ENCODE measurements around the gene ADAMTS17. TPM values are rescaled to one million over a fixed set of nuclear protein-coding genes. Genes with fewer than 3 reads are reported as not detected.

ADAMTS17 gene
- total and polyA plus RNA-seq, 5 donors from 2014 or later = 0.20 to 8.2 (median 0.67) TPM; not detected in 1

GRCh38 chr15:100314809-100315400, 26.9 kb downstream of the ADAMTS17 start:
- Histone ChIP-seq H3K27ac (ENCODE audit: insufficient read depth, low read length, poor library complexity, severe bottlenecking) (no peak overlapping the region), H3K27me3 (ENCODE audit: control insufficient read depth, insufficient read depth, low read length) (no peaks in the 10 kb centered on the region), H3K9me3 (ENCODE audit: control insufficient read depth in 2 of 2, low read length in 2 of 2) (no peaks in the 10 kb centered on the region), H3K4me3 (ENCODE audit: low read depth, low read length) (no peak overlapping the region), H3K4me1 (ENCODE audit: control insufficient read depth, insufficient read depth, low read length, poor library complexity, severe bottlenecking) (no peaks in the 10 kb centered on the region), H3K36me3 (ENCODE audit: control insufficient read depth, insufficient read depth, low read length) (peaks cover 4% of the 10 kb centered on the region)
- Mint-ChIP-seq H3K9me3 (peaks cover 0 to 4% (median 0%) of the 10 kb centered on the region in 7 donors), H3K27ac (no peak overlapping the region), H3K36me3 (peaks cover 27% of the 10 kb centered on the region), H3K4me1 (peaks cover 0 to 4% (median 0%) of the 10 kb centered on the region in 4 donors), H3K4me3 (peak overlapping the region in 1 of 4 donors; percentile 52), H3K27me3 (no peaks in the 10 kb centered on the region)
- no peak for ATAC-seq (ENCODE audit: low read depth in 2 of 2)
- DNase-seq = no peak

DNA sequence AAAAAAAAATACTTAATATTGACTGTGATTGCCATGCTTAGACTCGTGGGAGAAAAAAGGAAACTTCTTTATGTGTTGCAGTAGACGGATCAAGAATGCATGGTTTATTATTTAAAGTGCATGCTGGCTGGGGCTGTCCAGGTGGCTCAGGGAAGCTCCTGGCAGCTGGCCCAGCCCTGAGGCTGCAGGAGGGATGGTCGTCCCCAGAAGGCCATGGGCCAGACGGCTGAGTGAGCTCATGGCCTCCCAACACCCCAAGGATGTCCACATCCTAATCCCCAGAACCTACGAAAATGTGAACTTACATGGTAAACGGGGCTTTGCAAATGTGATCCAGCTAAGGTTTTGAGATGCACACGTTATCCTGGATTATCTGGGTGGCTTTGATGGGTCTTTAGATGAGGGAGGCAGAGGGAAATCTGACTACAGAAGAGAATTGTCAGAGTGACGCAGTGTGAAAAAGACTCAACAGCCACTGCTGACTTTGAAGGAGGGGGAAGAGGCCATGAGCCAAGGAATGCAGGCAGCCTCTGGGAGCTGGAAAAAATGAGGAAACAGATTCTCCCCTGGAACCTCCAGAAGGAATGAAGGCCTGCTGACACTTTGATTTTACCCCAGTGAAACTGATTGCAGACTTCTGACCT, 29.8 kb downstream of the ADAMTS17 start:
- Histone ChIP-seq H3K4me3 (ENCODE audit: low read depth, low read length) (no peak overlapping the region), H3K27me3 (ENCODE audit: control insufficient read depth, insufficient read depth, low read length) (no peaks in the 10 kb centered on the region), H3K9me3 (ENCODE audit: control insufficient read depth in 2 of 2, low read length in 2 of 2) (no peaks in the 10 kb centered on the region), H3K4me1 (ENCODE audit: control insufficient read depth, insufficient read depth, low read length, poor library complexity, severe bottlenecking) (no peaks in the 10 kb centered on the region), H3K36me3 (ENCODE audit: control insufficient read depth, insufficient read depth, low read length) (no peaks in the 10 kb centered on the region), H3K27ac (ENCODE audit: insufficient read depth, low read length, poor library complexity, severe bottlenecking) (no peak overlapping the region)
- Mint-ChIP-seq H3K4me1 (peaks cover 0 to 4% (median 1%) of the 10 kb centered on the region in 4 donors), H3K4me3 (no peak overlapping the region), H3K27me3 (no peaks in the 10 kb centered on the region), H3K36me3 (peaks cover 28% of the 10 kb centered on the region), H3K27ac (no peak overlapping the region), H3K9me3 (peaks cover 0 to 4% (median 0%) of the 10 kb centered on the region in 7 donors)
- ATAC-seq (ENCODE audit: low read depth in 2 of 2) = no peak
- no peak for DNase-seq

GRCh38 chr15:100311154-100311625, 30.6 kb downstream of the ADAMTS17 start:
- H3K4me1 Mint-ChIP-seq = peaks cover 0 to 4% (median 1%) of the 10 kb centered on the region in 4 donors
- no peaks in the 10 kb centered on the region for H3K9me3 ChIP-seq (ENCODE audit: control insufficient read depth in 2 of 2, low read length in 2 of 2)
- no peaks in the 10 kb centered on the region for H3K27me3 ChIP-seq (ENCODE audit: control insufficient read depth, insufficient read depth, low read length)
- H3K4me1 ChIP-seq (ENCODE audit: control insufficient read depth, insufficient read depth, low read length, poor library complexity, severe bottlenecking) = no peaks in the 10 kb centered on the region
- H3K36me3 ChIP-seq (ENCODE audit: control insufficient read depth, insufficient read depth, low read length) = no peaks in the 10 kb centered on the region
- ATAC-seq (ENCODE audit: low read depth in 2 of 2) (no peak), DNase-seq (no peak)
- H3K9me3 Mint-ChIP-seq = peaks cover 0 to 4% (median 0%) of the 10 kb centered on the region in 7 donors
- no peak overlapping the region for H3K4me3 ChIP-seq (ENCODE audit: low read depth, low read length)
- H3K27me3 Mint-ChIP-seq = no peaks in the 10 kb centered on the region
- no peak overlapping the region for H3K27ac Mint-ChIP-seq
- no peak overlapping the region for H3K27ac ChIP-seq (ENCODE audit: insufficient read depth, low read length, poor library complexity, severe bottlenecking)
- H3K4me3 Mint-ChIP-seq = no peak overlapping the region
- peaks cover 24% of the 10 kb centered on the region for H3K36me3 Mint-ChIP-seq

GRCh38 chr15:100310513-100311153, 31.1 kb downstream of the ADAMTS17 start:
- peaks cover 0 to 4% (median 0%) of the 10 kb centered on the region in 7 donors for H3K9me3 Mint-ChIP-seq
- DNase-seq (no peak), ATAC-seq (ENCODE audit: low read depth in 2 of 2) (no peak)
- Histone ChIP-seq H3K9me3 (ENCODE audit: control insufficient read depth in 2 of 2, low read length in 2 of 2) (no peaks in the 10 kb centered on the region), H3K36me3 (ENCODE audit: control insufficient read depth, insufficient read depth, low read length) (no peaks in the 10 kb centered on the region), H3K27ac (ENCODE audit: insufficient read depth, low read length, poor library complexity, severe bottlenecking) (no peak overlapping the region), H3K4me3 (ENCODE audit: low read depth, low read length) (no peak overlapping the region), H3K4me1 (ENCODE audit: control insufficient read depth, insufficient read depth, low read length, poor library complexity, severe bottlenecking) (no peaks in the 10 kb centered on the region), H3K27me3 (ENCODE audit: control insufficient read depth, insufficient read depth, low read length) (no peaks in the 10 kb centered on the region)
- peaks cover 0 to 4% (median 1%) of the 10 kb centered on the region in 4 donors for H3K4me1 Mint-ChIP-seq
- no peaks in the 10 kb centered on the region for H3K27me3 Mint-ChIP-seq
- H3K36me3 Mint-ChIP-seq = peaks cover 24% of the 10 kb centered on the region
- no peak overlapping the region for H3K27ac Mint-ChIP-seq
- H3K4me3 Mint-ChIP-seq = no peak overlapping the region

GRCh38 chr15:100310041-100310405, 31.8 kb downstream of the ADAMTS17 start:
- ATAC-seq (ENCODE audit: low read depth in 2 of 2) = no peak
- H3K36me3 Mint-ChIP-seq = peaks cover 27% of the 10 kb centered on the region
- Histone ChIP-seq H3K4me1 (ENCODE audit: control insufficient read depth, insufficient read depth, low read length, poor library complexity, severe bottlenecking) (no peaks in the 10 kb centered on the region), H3K4me3 (ENCODE audit: low read depth, low read length) (no peak overlapping the region), H3K27me3 (ENCODE audit: control insufficient read depth, insufficient read depth, low read length) (no peaks in the 10 kb centered on the region), H3K27ac (ENCODE audit: insufficient read depth, low read length, poor library complexity, severe bottlenecking) (no peak overlapping the region), H3K9me3 (ENCODE audit: control insufficient read depth in 2 of 2, low read length in 2 of 2) (no peaks in the 10 kb centered on the region), H3K36me3 (ENCODE audit: control insufficient read depth, insufficient read depth, low read length) (no peaks in the 10 kb centered on the region)
- no peak overlapping the region for H3K27ac Mint-ChIP-seq
- peaks cover 0 to 4% (median 1%) of the 10 kb centered on the region in 4 donors for H3K4me1 Mint-ChIP-seq
- no peaks in the 10 kb centered on the region for H3K27me3 Mint-ChIP-seq
- H3K4me3 Mint-ChIP-seq = no peak overlapping the region
- H3K9me3 Mint-ChIP-seq = peaks cover 0 to 4% (median 0%) of the 10 kb centered on the region in 7 donors
- no peak for DNase-seq

DNA sequence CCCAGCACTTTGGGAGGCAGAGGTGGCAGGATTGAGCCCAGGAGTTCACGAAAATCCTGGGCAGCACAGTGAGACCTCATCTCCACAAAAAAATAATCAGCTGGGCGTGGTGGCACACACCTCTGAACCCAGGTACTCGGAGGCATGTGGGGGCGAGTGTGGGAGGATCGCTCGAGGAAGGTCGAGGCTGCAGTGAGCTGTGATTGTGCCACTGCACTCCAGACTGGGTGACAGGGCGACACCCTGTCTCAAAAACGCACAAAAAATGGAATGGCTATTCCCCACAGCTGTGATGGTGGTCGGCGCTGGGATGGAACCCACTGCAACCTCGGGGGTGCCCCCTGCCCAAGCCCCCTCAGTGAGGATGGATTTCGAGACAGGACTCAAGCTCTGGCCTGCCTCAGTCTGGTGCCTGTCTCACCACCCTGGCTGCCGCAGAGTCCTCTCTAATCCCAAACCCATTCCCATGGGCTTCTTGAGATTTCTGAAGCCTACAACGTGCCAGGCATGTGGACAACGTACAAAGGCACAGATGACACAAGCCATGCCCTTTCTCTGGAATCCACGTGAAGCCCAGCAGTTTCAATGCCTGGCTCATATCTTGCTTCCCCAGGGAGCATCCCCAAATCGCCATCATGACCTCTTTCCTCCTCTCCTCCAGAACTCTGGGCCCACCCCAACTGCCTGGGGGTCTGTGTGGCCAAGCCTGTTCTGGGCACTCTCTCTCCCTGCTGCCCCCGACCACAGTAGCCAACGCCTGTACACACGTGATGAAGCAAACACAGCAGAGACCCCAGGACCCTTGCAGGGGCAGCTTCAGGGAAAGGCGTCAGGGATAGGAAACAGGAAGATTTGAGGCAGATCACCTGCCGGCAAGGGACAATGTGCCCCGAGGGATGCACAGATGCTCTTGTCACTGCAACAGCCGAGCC, 32.4 kb downstream of the ADAMTS17 start:
- H3K27me3 ChIP-seq (ENCODE audit: control insufficient read depth, insufficient read depth, low read length) = no peaks in the 10 kb centered on the region
- Mint-ChIP-seq H3K4me3 (no peak overlapping the region), H3K36me3 (peaks cover 23% of the 10 kb centered on the region), H3K9me3 (no peaks in the 10 kb centered on the region), H3K27me3 (no peaks in the 10 kb centered on the region), H3K4me1 (peaks cover 0 to 3% (median under 1%) of the 10 kb centered on the region in 4 donors), H3K27ac (no peak overlapping the region)
- H3K36me3 ChIP-seq (ENCODE audit: control insufficient read depth, insufficient read depth, low read length) = no peaks in the 10 kb centered on the region
- H3K4me1 ChIP-seq (ENCODE audit: control insufficient read depth, insufficient read depth, low read length, poor library complexity, severe bottlenecking) = no peaks in the 10 kb centered on the region
- no peak overlapping the region for H3K4me3 ChIP-seq (ENCODE audit: low read depth, low read length)
- H3K27ac ChIP-seq (ENCODE audit: insufficient read depth, low read length, poor library complexity, severe bottlenecking) = no peak overlapping the region
- ATAC-seq (ENCODE audit: low read depth in 2 of 2) = no peak
- no peaks in the 10 kb centered on the region for H3K9me3 ChIP-seq (ENCODE audit: control insufficient read depth in 2 of 2, low read length in 2 of 2)
- DNase-seq = no peak

- ATAC-seq (ENCODE audit: low read depth in 2 of 2) = no peak
Measured at GRCh38 chr15:100308608-100309007, 33.2 kb downstream of the ADAMTS17 start.

More at GRCh38 chr15:100308608-100309007, 33.2 kb downstream of the ADAMTS17 start:
- Histone ChIP-seq H3K4me1 (ENCODE audit: control insufficient read depth, insufficient read depth, low read length, poor library complexity, severe bottlenecking) (no peaks in the 10 kb centered on the region), H3K27ac (ENCODE audit: insufficient read depth, low read length, poor library complexity, severe bottlenecking) (no peak overlapping the region), H3K9me3 (ENCODE audit: control insufficient read depth in 2 of 2, low read length in 2 of 2) (no peaks in the 10 kb centered on the region), H3K36me3 (ENCODE audit: control insufficient read depth, insufficient read depth, low read length) (no peaks in the 10 kb centered on the region), H3K27me3 (ENCODE audit: control insufficient read depth, insufficient read depth, low read length) (no peaks in the 10 kb centered on the region), H3K4me3 (ENCODE audit: low read depth, low read length) (no peak overlapping the region)
- peaks cover 0 to 3% (median 0%) of the 10 kb centered on the region in 4 donors for H3K4me1 Mint-ChIP-seq
- H3K36me3 Mint-ChIP-seq = peaks cover 20% of the 10 kb centered on the region
- DNase-seq = no peak
- H3K9me3 Mint-ChIP-seq = no peaks in the 10 kb centered on the region
- no peaks in the 10 kb centered on the region for H3K27me3 Mint-ChIP-seq
- no peak overlapping the region for H3K4me3 Mint-ChIP-seq
- no peak overlapping the region for H3K27ac Mint-ChIP-seq

Measured in CD4-positive, CD25-positive, alpha-beta regulatory T cell (primary cell).